ENCODE data around the gene RPS10.

RPS10 gene

DNA sequence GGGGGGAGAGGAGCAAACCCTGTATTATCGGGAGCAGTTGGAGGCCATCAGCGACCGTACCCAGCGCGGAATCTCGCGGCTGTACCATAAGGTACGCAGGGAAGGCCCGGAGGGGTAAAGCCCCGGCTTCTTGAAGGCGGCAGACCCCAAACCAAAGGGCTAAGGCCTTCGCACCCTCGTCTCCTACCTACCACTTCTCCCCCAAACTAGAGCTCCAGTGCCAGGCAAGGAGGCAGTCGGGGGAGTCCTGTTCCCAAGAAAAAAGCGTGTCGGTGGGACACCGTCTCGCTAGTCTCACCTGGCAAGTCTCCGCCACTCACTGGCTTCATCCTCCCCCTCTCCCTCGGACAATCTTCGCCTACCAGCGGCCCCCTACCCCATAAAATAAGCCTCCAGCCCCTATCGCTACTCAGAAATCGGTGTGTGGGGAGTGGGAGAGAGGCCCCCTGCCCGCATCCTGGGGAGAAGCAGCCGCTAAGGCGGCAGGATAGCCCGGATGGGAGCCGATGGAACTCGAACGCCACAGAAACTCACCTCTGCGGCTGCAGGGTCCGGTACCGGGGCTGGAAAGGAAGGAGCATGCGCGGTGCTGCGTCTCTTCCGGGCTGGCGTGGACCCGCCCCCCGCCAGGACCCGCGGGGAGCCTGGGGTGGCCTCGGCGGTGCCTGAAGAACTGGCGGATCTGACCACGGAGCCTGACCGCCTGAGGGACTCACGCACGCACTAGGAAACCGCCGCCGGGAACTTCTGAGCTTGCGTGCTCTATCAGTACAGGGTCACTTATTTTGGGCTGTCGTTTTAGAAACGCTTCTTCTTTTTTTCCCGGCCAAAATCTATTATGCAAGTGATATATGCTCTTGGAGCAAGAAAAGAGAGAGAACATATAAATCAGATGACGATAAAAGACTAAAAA is at the start of gene RPS10:
Gene RPS10 (minus strand): TSS at position 572 of the 913 bp plus-strand sequence. CDS start 848 bp downstream, outside the sequence.
- DNase-seq = peak; percentile 93 to 96
- TF ChIP-seq GATA1 (IDR thresholded peaks at IDR 0.05; ENCODE audit: low read depth, low read length) (no peak), POLR2A (IDR thresholded peaks at IDR 0.05; ENCODE audit: low read length) (peak; percentile 89)

DNA sequence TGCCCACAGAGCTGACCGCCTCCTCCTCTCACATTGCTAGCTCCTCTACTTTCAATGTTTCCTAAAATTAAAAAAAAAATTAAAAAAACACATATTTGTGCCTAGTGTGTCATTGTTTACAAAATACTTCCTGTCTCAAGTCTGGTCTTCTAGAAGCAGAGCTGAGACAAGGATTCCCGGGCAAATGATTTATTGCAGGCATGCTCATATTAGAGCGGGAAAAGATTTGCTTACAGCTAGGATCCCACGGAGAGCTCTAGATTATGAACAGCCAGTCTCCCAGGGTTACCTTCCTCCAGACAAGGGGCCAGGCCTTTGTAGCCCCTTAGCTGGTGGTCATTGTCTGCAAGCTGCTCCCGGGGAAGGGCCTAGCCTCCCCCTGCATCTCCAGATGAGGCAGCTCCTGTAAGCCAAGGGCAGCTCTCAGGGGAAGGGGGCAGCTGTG is 49.4 kb upstream of the RPS10 start:
- TF ChIP-seq POLR2A (IDR thresholded peaks at IDR 0.05; ENCODE audit: low read length) = no peak
- no peak for TF ChIP-seq GATA1 (IDR thresholded peaks at IDR 0.05; ENCODE audit: low read depth, low read length)

DNA sequence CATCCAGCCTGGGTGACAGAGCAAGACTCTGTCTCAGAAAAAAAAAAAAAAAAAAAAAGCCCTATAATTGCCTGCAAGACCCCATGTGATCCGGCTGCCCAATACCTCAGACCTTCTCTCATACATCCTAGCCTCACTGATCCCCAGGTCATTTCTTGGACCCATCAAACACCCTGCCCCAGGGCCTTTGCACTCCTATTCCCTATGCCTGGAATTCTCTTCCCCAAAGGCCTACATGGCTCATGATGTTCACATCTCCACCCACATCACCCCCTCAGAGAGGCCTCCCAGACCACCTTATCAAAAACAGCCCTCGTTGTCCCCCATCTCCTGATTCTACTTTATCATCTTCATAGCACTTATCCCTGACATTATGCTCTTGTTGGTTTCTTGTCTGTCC is 48.9 kb upstream of the RPS10 start:
- TF ChIP-seq GATA1 (IDR thresholded peaks at IDR 0.05; ENCODE audit: low read depth, low read length) (no peak), POLR2A (IDR thresholded peaks at IDR 0.05; ENCODE audit: low read length) (no peak)
- no peak for DNase-seq

More for the DNA sequence above, 49.4 kb upstream of the RPS10 start:
- no peak for DNase-seq

DNA sequence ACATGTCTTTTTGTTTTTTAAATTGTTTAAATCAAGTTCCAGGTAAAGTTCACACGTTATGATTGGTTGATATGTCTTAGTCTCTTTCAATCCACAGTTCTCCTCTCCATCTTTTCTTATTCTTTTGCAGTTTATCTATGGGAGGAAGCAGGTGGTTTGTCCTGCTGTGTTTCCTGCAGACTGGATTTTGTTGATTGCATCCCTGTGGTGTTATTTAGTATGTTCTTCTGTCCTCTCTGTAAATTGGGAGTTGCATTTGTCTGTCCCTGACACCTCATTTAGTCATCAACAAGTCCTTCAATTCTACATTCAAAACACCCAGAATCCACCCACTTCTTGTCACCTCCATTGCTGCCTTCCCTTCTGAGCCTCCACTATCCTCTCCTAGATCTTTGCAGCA is 48.1 kb upstream of the RPS10 start:
- DNase-seq = no peak
- no peak for TF ChIP-seq GATA1 (IDR thresholded peaks at IDR 0.05; ENCODE audit: low read depth, low read length)
- TF ChIP-seq POLR2A (IDR thresholded peaks at IDR 0.05; ENCODE audit: low read length) = no peak

- TF ChIP-seq POLR2A (IDR thresholded peaks at IDR 0.05; ENCODE audit: low read length) (no peak), GATA1 (IDR thresholded peaks at IDR 0.05; ENCODE audit: low read depth, low read length) (no peak)
- DNase-seq = no peak
Measured at GRCh38 chr6:34472425-34472824, 46.6 kb upstream of the RPS10 start.

- TF ChIP-seq GATA1 (IDR thresholded peaks at IDR 0.05; ENCODE audit: low read depth, low read length) (no peak), POLR2A (IDR thresholded peaks at IDR 0.05; ENCODE audit: low read length) (no peak)
- no peak for DNase-seq
Measured at GRCh38 chr6:34469499-34469898, 43.6 kb upstream of the RPS10 start.

GRCh38 chr6:34468378-34468892 is 42.6 kb upstream of the RPS10 start:
- TF ChIP-seq GATA1 (IDR thresholded peaks at IDR 0.05; ENCODE audit: low read depth, low read length) (no peak), POLR2A (IDR thresholded peaks at IDR 0.05; ENCODE audit: low read length) (no peak)
- DNase-seq = no peak

GRCh38 chr6:34466242-34467185 is 40.6 kb upstream of the RPS10 start:
- no peak for TF ChIP-seq GATA1 (IDR thresholded peaks at IDR 0.05; ENCODE audit: low read depth, low read length)
- no peak for TF ChIP-seq POLR2A (IDR thresholded peaks at IDR 0.05; ENCODE audit: low read length)

GRCh38 chr6:34465531-34466241 is 39.8 kb upstream of the RPS10 start, which contains the start of gene PACSIN1:
Gene PACSIN1, plus strand, starts transcription at chr6:34466076. Its CDS starts 60,230 bp downstream, at chr6:34526306.
- peak; percentile 20 to 29 for DNase-seq
- no peak for TF ChIP-seq GATA1 (IDR thresholded peaks at IDR 0.05; ENCODE audit: low read depth, low read length)
- no peak for TF ChIP-seq POLR2A (IDR thresholded peaks at IDR 0.05; ENCODE audit: low read length)

More at GRCh38 chr6:34466242-34467185, 40.6 kb upstream of the RPS10 start:
- no peak for DNase-seq

DNA sequence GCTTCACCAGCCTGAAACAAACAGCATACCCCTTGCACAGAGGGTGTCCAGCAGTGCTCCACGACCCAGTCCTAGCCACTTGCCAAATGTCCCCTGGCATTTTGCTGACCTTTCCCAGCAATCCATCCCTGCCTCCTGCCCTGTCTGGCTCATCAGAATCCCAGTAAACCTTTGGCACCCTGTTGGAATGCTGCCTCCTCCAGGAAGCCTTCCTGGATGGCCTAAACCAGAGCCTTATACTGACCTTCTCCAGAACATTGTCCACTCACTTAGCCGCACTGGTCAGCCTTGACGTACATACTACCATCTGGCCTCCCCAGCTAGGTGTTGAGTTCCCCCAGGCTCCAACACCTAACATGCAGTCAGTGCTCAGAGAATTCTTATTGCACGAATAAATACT is 38.0 kb upstream of the RPS10 start:
- DNase-seq = no peak
- TF ChIP-seq GATA1 (IDR thresholded peaks at IDR 0.05; ENCODE audit: low read depth, low read length) (no peak), POLR2A (IDR thresholded peaks at IDR 0.05; ENCODE audit: low read length) (no peak)

DNA sequence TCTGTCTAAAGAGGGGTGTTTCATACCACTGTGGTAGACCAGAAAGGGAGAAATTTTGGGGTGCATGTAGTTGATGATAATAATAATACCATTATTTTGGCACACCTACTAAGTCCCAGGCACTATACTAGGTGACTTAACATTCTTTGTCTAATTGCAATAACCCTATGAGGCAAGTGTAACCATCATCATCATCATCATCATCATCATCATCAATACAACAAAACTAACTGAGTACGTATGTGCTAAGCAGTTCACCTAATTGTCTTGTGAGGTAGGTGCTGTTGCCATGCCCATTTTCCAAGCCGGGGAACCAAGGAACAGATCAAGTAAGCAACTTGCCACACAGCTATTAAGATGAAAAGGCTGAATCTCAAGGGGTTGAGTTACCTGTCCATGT is 37.4 kb upstream of the RPS10 start:
- TF ChIP-seq POLR2A (IDR thresholded peaks at IDR 0.05; ENCODE audit: low read length) (no peak), GATA1 (IDR thresholded peaks at IDR 0.05; ENCODE audit: low read depth, low read length) (no peak)
- no peak for DNase-seq

GRCh38 chr6:34462551-34462971 is 36.7 kb upstream of the RPS10 start:
- DNase-seq = peak in 1 of 2 experiments; percentile 20
- TF ChIP-seq GATA1 (IDR thresholded peaks at IDR 0.05; ENCODE audit: low read depth, low read length) = no peak
- no peak for TF ChIP-seq POLR2A (IDR thresholded peaks at IDR 0.05; ENCODE audit: low read length)

- no peak for TF ChIP-seq POLR2A (IDR thresholded peaks at IDR 0.05; ENCODE audit: low read length)
- no peak for TF ChIP-seq GATA1 (IDR thresholded peaks at IDR 0.05; ENCODE audit: low read depth, low read length)
Measured at GRCh38 chr6:34462010-34462409, 36.1 kb upstream of the RPS10 start.

More at GRCh38 chr6:34462010-34462409, 36.1 kb upstream of the RPS10 start:
- no peak for DNase-seq

Data from erythroblast (primary cell).